Measurements from ENCODE around the gene SLC9A9.

GRCh38 chr3:143313893-143314188 is 534.4 kb downstream of the SLC9A9 start:
- TF ChIP-seq CTCF (conservative IDR thresholded peaks at IDR 0.05 in 1 of 2, IDR thresholded peaks at IDR 0.05 in 1 of 2; ENCODE audit: low read depth in 1 of 2, low read length in 2 of 2) (no peak), EZH2 (IDR thresholded peaks at IDR 0.05; ENCODE audit: low read length, missing control alignments) (no peak)

Measured in fibroblast of lung (primary cell).